Immature natural killer cell (primary cell): ENCODE results near the gene FAM204A. TPM values are rescaled to one million over a fixed set of nuclear protein-coding genes. Genes with fewer than 3 reads are reported as not detected.

Source experiments
- DNase-seq, 3 donors: peaks; one replicate each; pipeline ENCODE4 v3.0.0; 2022; ENCODE audit warnings: mixed read lengths in 1 of 3
- H3K27ac Mint-ChIP-seq, 6 donors: one replicate each; pipeline ENCODE4 v1.8.0; 2020; ENCODE audit warnings: mixed read lengths in 6 of 6, mild to moderate bottlenecking in 5 of 6, inconsistent platforms in 4 of 6, moderate library complexity in 3 of 6
- H3K27me3 Mint-ChIP-seq, 3 donors: one replicate each; pipeline ENCODE4 v1.8.0; 2020 to 2021; ENCODE audit warnings: low read depth in 3 of 3, mild to moderate bottlenecking in 3 of 3, mixed read lengths in 3 of 3, moderate library complexity in 3 of 3, inconsistent platforms in 1 of 3
- H3K36me3 Mint-ChIP-seq, 3 donors: one replicate each; pipeline ENCODE4 v1.8.0; 2020; ENCODE audit warnings: mixed read lengths in 3 of 3, inconsistent platforms in 2 of 3, mild to moderate bottlenecking in 2 of 3
- H3K4me1 Mint-ChIP-seq, 2 donors: one replicate each; pipeline ENCODE4 v1.8.0; 2020; ENCODE audit warnings: inconsistent platforms in 2 of 2, mild to moderate bottlenecking in 2 of 2, mixed read lengths in 2 of 2, moderate library complexity in 1 of 2
- H3K4me3 Mint-ChIP-seq, 5 donors: one replicate each; pipeline ENCODE4 v1.8.0; 2020; ENCODE audit warnings: mild to moderate bottlenecking in 5 of 5, mixed read lengths in 5 of 5, inconsistent platforms in 3 of 5, moderate library complexity in 3 of 5
- H3K9me3 Mint-ChIP-seq, 6 donors: one replicate each; pipeline ENCODE4 v1.8.0; 2020; ENCODE audit warnings: mild to moderate bottlenecking in 6 of 6, mixed read lengths in 6 of 6, inconsistent platforms in 4 of 6, moderate library complexity in 3 of 6
- polyA plus RNA-seq, 3 donors: library from polyadenylated mRNA; unstranded; fragments of 300-500 nt; fragmentation: Illumina TruSeq; gene quantifications; one replicate each; pipeline ENCODE4 v1.2.3, GENCODE V29; 2021

The FAM204A gene
- polyA plus RNA-seq, 3 donors from 2014 or later: 122 to 206 (median 151) TPM

GRCh38 chr10:118287076-118287806 lies 54.9 kb downstream of the FAM204A start:
- Mint-ChIP-seq H3K27ac (no peak overlapping the region), H3K4me1 (no peaks in the 10 kb centered on the region), H3K36me3 (no peaks in the 10 kb centered on the region), H3K4me3 (no peak overlapping the region), H3K27me3 (peaks cover 0 to 12% (median 7%) of the 10 kb centered on the region in 3 donors), H3K9me3 (peaks cover 0 to 5% (median 0%) of the 10 kb centered on the region in 6 donors)
- DNase-seq: no peak

- H3K9me3 Mint-ChIP-seq: peaks cover 0 to 5% (median 0%) of the 10 kb centered on the region in 6 donors
- H3K27ac Mint-ChIP-seq: no peak overlapping the region
- H3K27me3 Mint-ChIP-seq: peaks cover 0 to 7% (median 7%) of the 10 kb centered on the region in 3 donors
- H3K4me1 Mint-ChIP-seq: no peaks in the 10 kb centered on the region
- no peak for DNase-seq
- no peak overlapping the region for H3K4me3 Mint-ChIP-seq
- H3K36me3 Mint-ChIP-seq: no peaks in the 10 kb centered on the region
Observed at GRCh38 chr10:118286051-118286838, 55.9 kb downstream of the FAM204A start.

GRCh38 chr10:118282670-118283069 lies 59.5 kb downstream of the FAM204A start:
- peak overlapping the region in 1 of 6 donors; percentile 12 for H3K27ac Mint-ChIP-seq

GRCh38 chr10:118278649-118279048 lies 63.5 kb downstream of the FAM204A start:
- Mint-ChIP-seq H3K27ac (no peak overlapping the region), H3K27me3 (peaks cover 0 to 3% (median 2%) of the 10 kb centered on the region in 3 donors), H3K9me3 (peaks cover 0 to 6% (median 3%) of the 10 kb centered on the region in 6 donors), H3K4me3 (no peak overlapping the region), H3K4me1 (no peaks in the 10 kb centered on the region), H3K36me3 (no peaks in the 10 kb centered on the region)
- no peak for DNase-seq

More at GRCh38 chr10:118282670-118283069, 59.5 kb downstream of the FAM204A start:
- peaks cover 0 to 1% (median 0%) of the 10 kb centered on the region in 6 donors for H3K9me3 Mint-ChIP-seq
- no peak for DNase-seq
- H3K27me3 Mint-ChIP-seq: peaks cover 0 to 9% (median 6%) of the 10 kb centered on the region in 3 donors
- no peaks in the 10 kb centered on the region for H3K36me3 Mint-ChIP-seq
- no peak overlapping the region for H3K4me3 Mint-ChIP-seq
- H3K4me1 Mint-ChIP-seq: no peaks in the 10 kb centered on the region

- H3K36me3 Mint-ChIP-seq: no peaks in the 10 kb centered on the region
- H3K4me3 Mint-ChIP-seq: no peak overlapping the region
- no peak for DNase-seq
- H3K9me3 Mint-ChIP-seq: peaks cover 0 to 6% (median 3%) of the 10 kb centered on the region in 6 donors
- peaks cover 0 to 2% (median 2%) of the 10 kb centered on the region in 3 donors for H3K27me3 Mint-ChIP-seq
- no peaks in the 10 kb centered on the region for H3K4me1 Mint-ChIP-seq
- H3K27ac Mint-ChIP-seq: no peak overlapping the region
Observed at GRCh38 chr10:118277871-118278270, 64.3 kb downstream of the FAM204A start.

- peaks cover 0 to 6% (median 3%) of the 10 kb centered on the region in 6 donors for H3K9me3 Mint-ChIP-seq
- no peak overlapping the region for H3K27ac Mint-ChIP-seq
- no peaks in the 10 kb centered on the region for H3K4me1 Mint-ChIP-seq
Observed at GRCh38 chr10:118276727-118277126, 65.4 kb downstream of the FAM204A start.

GRCh38 chr10:118276204-118276603 lies 65.9 kb downstream of the FAM204A start:
- H3K9me3 Mint-ChIP-seq: peaks cover 0 to 6% (median 3%) of the 10 kb centered on the region in 6 donors
- H3K27me3 Mint-ChIP-seq: peaks cover 0 to 2% (median 2%) of the 10 kb centered on the region in 3 donors
- DNase-seq: no peak
- no peaks in the 10 kb centered on the region for H3K36me3 Mint-ChIP-seq
- no peak overlapping the region for H3K27ac Mint-ChIP-seq
- no peaks in the 10 kb centered on the region for H3K4me1 Mint-ChIP-seq
- no peak overlapping the region for H3K4me3 Mint-ChIP-seq

More at GRCh38 chr10:118276727-118277126, 65.4 kb downstream of the FAM204A start:
- no peak for DNase-seq
- Mint-ChIP-seq H3K27me3 (peaks cover 0 to 2% (median 2%) of the 10 kb centered on the region in 3 donors), H3K4me3 (no peak overlapping the region), H3K36me3 (no peaks in the 10 kb centered on the region)

- H3K27me3 Mint-ChIP-seq: peaks cover 0 to 2% (median 0%) of the 10 kb centered on the region in 3 donors
- no peak overlapping the region for H3K27ac Mint-ChIP-seq
- no peak for DNase-seq
- no peaks in the 10 kb centered on the region for H3K4me1 Mint-ChIP-seq
- H3K4me3 Mint-ChIP-seq: no peak overlapping the region
- no peaks in the 10 kb centered on the region for H3K36me3 Mint-ChIP-seq
- peaks cover 0 to 6% (median 3%) of the 10 kb centered on the region in 6 donors for H3K9me3 Mint-ChIP-seq
Observed at GRCh38 chr10:118273662-118274061, 68.5 kb downstream of the FAM204A start.

GRCh38 chr10:118272767-118273166 lies 69.4 kb downstream of the FAM204A start:
- H3K36me3 Mint-ChIP-seq: no peaks in the 10 kb centered on the region
- no peak for DNase-seq
- H3K4me1 Mint-ChIP-seq: no peaks in the 10 kb centered on the region
- no peak overlapping the region for H3K4me3 Mint-ChIP-seq
- peaks cover 0 to 6% (median 3%) of the 10 kb centered on the region in 6 donors for H3K9me3 Mint-ChIP-seq
- peaks cover 0 to 2% (median 0%) of the 10 kb centered on the region in 3 donors for H3K27me3 Mint-ChIP-seq
- no peak overlapping the region for H3K27ac Mint-ChIP-seq

- no peak for DNase-seq
- Mint-ChIP-seq H3K27me3 (no peaks in the 10 kb centered on the region), H3K4me1 (no peaks in the 10 kb centered on the region), H3K4me3 (no peak overlapping the region), H3K36me3 (no peaks in the 10 kb centered on the region), H3K9me3 (peaks cover 0 to 2% (median under 1%) of the 10 kb centered on the region in 6 donors), H3K27ac (no peak overlapping the region)
Observed at GRCh38 chr10:118272149-118272721, 69.9 kb downstream of the FAM204A start.

GRCh38 chr10:118271671-118272070 lies 70.5 kb downstream of the FAM204A start:
- no peak overlapping the region for H3K4me3 Mint-ChIP-seq
- peaks cover 0 to 3% (median 2%) of the 10 kb centered on the region in 3 donors for H3K27me3 Mint-ChIP-seq
- no peaks in the 10 kb centered on the region for H3K36me3 Mint-ChIP-seq
- no peak for DNase-seq
- no peak overlapping the region for H3K27ac Mint-ChIP-seq
- no peaks in the 10 kb centered on the region for H3K9me3 Mint-ChIP-seq
- H3K4me1 Mint-ChIP-seq: no peaks in the 10 kb centered on the region

GRCh38 chr10:118266098-118266748 lies 75.9 kb downstream of the FAM204A start:
- Mint-ChIP-seq H3K4me3 (no peak overlapping the region), H3K4me1 (no peaks in the 10 kb centered on the region), H3K36me3 (no peaks in the 10 kb centered on the region), H3K27me3 (peaks cover 0 to 29% (median 5%) of the 10 kb centered on the region in 3 donors), H3K9me3 (no peaks in the 10 kb centered on the region), H3K27ac (no peak overlapping the region)
- DNase-seq: no peak

- Mint-ChIP-seq H3K4me1 (no peaks in the 10 kb centered on the region), H3K9me3 (no peaks in the 10 kb centered on the region), H3K27me3 (peaks cover 3 to 34% (median 6%) of the 10 kb centered on the region in 3 donors), H3K4me3 (no peak overlapping the region), H3K36me3 (no peaks in the 10 kb centered on the region), H3K27ac (no peak overlapping the region)
- no peak for DNase-seq
Observed at GRCh38 chr10:118264838-118265470, 77.2 kb downstream of the FAM204A start.
